GM12878 (cell line): ENCODE measurements around the gene HSPB7.

Experiments
- CTCF ChIP-seq, 3 experiments: IDR thresholded peaks in 2 of 3; conservative IDR thresholded peaks in 1 of 3; 2 replicates each; pipeline ENCODE4 v1.5.1; 2011; ENCODE audit warnings: low read depth in 3 of 3, low read length in 3 of 3, mild to moderate bottlenecking in 3 of 3, control low read depth in 2 of 3, moderate library complexity in 2 of 3, inconsistent platforms in 1 of 3, mixed read lengths in 1 of 3; ENCODE audit not compliant: control insufficient read depth in 2 of 3, insufficient read depth in 1 of 3; ENCODE audit errors: extremely low read depth in 1 of 3
- ZZZ3 ChIP-seq: IDR thresholded peaks from 2 replicates; pipeline ENCODE4 v1.6.1; 2011; ENCODE audit warnings: low read depth; ENCODE audit not compliant: control insufficient read depth, insufficient read length

GRCh38 chr1:16047791-16048475 lies 30.1 kb upstream of the HSPB7 start:
- TF ChIP-seq CTCF (IDR thresholded peaks at IDR 0.05 in 2 of 3, conservative IDR thresholded peaks at IDR 0.05 in 1 of 3; ENCODE audit: control insufficient read depth in 2 of 3, extremely low read depth in 1 of 3, insufficient read depth in 1 of 3, low read depth in 3 of 3, low read length in 3 of 3) (no peak), ZZZ3 (no peak)
